ENCODE results near the gene EPS8L3. TPM values are rescaled to one million over a fixed set of nuclear protein-coding genes. Genes with fewer than 3 reads are reported as not detected.

EPS8L3 gene
- total and polyA plus RNA-seq, 2 donors (not counting 3 experiments of a cell fraction or from before 2014, with no cell fraction given): not detected

DNA sequence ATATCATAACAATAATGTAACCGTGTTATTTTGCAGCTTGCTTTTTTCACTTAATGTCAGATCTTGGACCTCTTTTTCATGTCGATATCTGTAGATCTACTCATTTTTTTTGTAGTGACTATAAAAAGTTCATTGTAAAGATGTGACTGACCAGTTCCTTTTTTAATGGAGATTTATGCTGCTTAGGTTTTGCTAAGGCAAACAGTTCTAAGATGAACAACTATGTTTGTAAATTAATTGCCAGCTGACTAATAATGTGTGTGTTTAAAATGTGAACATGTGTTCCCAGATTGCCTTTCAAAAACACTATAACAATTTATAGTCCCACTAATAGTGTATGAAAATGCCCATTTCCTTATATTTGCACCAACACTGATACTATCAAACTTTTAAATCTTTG, 18.1 kb upstream of the EPS8L3 start:
- no peaks in the 10 kb centered on the region for H3K9me3 ChIP-seq (replicated peaks; ENCODE audit: control insufficient read depth, insufficient read depth, low read length)
- intact Hi-C loops (cut with micrococcal nuclease): no loop called here
- peaks cover 13% of the 10 kb centered on the region for H3K4me1 ChIP-seq (ENCODE audit: control insufficient read depth, extremely low read depth, insufficient read depth, low read length)
- no peak overlapping the region for H3K4me3 ChIP-seq (replicated peaks in 1 of 3; ENCODE audit: insufficient read depth in 1 of 3, low read depth in 1 of 3, low read length in 3 of 3)
- ChIA-PET CTCF (interaction anchor here (0.9 to 17.2 kb wide), 8 partner anchors 8 to 249 kb away, joined by 3 to 807 read pairs (median 6); partner anchors contain the start of gene AHCYL1), POLR2A (interaction anchor here (0.7 kb wide), 1 partner anchor 173 kb away, joined by 3 read pairs; no protein-coding TSS in a partner anchor)
- H4K20me1 ChIP-seq (replicated peaks; ENCODE audit: control insufficient read depth, extremely low read depth, insufficient read depth, low read length): no peaks in the 10 kb centered on the region
- dilution Hi-C loops (cut with MboI; ENCODE audit: extremely low pct_ligation_motif_present, low sequenced_read_pairs): loop anchor here (25.0 kb wide), 1 partner anchor 230 kb away; no protein-coding TSS in a partner anchor
- H3K27me3 ChIP-seq (ENCODE audit: control insufficient read depth in 2 of 2, insufficient read depth in 2 of 2, low read length in 2 of 2): no peaks in the 10 kb centered on the region
- FAIRE-seq: no peak
- TF ChIP-seq JUN (IDR thresholded peaks at IDR 0.05; ENCODE audit: borderline replicate concordance, insufficient read depth, insufficient read length, low read depth) (no peak), MYC (IDR thresholded peaks at IDR 0.05; ENCODE audit: low read depth, low read length) (no peak), GATA2 (IDR thresholded peaks at IDR 0.05; ENCODE audit: insufficient read depth, insufficient read length, low read depth, low read length) (no peak), POLR2A (IDR thresholded peaks at IDR 0.05; ENCODE audit: low read depth, low read length) (no peak)
- no peak overlapping the region for H3K9ac ChIP-seq (replicated peaks; ENCODE audit: extremely low read depth, insufficient read depth, low read length)
- no peaks in the 10 kb centered on the region for H3K9me1 ChIP-seq (replicated peaks; ENCODE audit: control insufficient read depth, extremely low read depth, insufficient read depth, low read length)
- no peaks in the 10 kb centered on the region for H3K36me3 ChIP-seq (ENCODE audit: control insufficient read depth in 2 of 2, extremely low read depth in 1 of 2, insufficient read depth in 2 of 2, low read length in 2 of 2)
- H3K27ac ChIP-seq (ENCODE audit: insufficient read depth, low read depth, low read length): no peak overlapping the region
- BruUV-seq (replicated peaks): no TSS peak
- H3K79me2 ChIP-seq (ENCODE audit: control insufficient read depth, insufficient read depth, low read length): no peaks in the 10 kb centered on the region
- DNase-seq (ENCODE audit: low read depth, low spot score): no peak
- H3K4me2 ChIP-seq (ENCODE audit: insufficient read depth, low read length): no peak overlapping the region
- no peak overlapping the region for H2AFZ ChIP-seq (ENCODE audit: low read depth, low read length)

DNA sequence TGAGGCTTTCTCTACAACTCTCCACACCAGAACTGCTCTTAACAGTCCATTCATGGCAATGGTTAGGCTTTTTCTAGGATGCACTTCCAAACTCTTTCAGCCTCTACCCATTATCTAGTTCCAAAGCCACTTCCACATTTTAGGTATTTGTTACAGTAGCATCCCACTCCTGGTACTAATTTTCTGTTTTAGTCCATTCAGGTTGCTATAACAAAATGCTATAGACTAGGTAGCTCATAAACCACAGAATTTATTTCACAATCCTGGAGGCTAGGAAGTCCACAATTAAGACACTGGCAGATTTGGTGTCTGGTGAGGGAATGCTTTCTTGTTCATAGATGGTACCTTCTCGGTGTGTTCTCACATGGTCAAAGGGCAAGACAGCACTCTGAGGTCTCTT, 17.3 kb upstream of the EPS8L3 start:
- DNase-seq (ENCODE audit: low read depth, low spot score): no peak
- POLR2A ChIA-PET: no interaction called here
- H4K20me1 ChIP-seq (replicated peaks; ENCODE audit: control insufficient read depth, extremely low read depth, insufficient read depth, low read length): no peaks in the 10 kb centered on the region
- H3K4me1 ChIP-seq (ENCODE audit: control insufficient read depth, extremely low read depth, insufficient read depth, low read length): peaks cover 13% of the 10 kb centered on the region
- dilution Hi-C loops (cut with MboI; ENCODE audit: extremely low pct_ligation_motif_present, low sequenced_read_pairs): loop anchor here (25.0 kb wide), 1 partner anchor 231 kb away; no protein-coding TSS in a partner anchor
- H3K4me3 ChIP-seq (replicated peaks in 1 of 3; ENCODE audit: insufficient read depth in 1 of 3, low read depth in 1 of 3, low read length in 3 of 3): no peak overlapping the region
- no peak overlapping the region for H3K4me2 ChIP-seq (ENCODE audit: insufficient read depth, low read length)
- no peak overlapping the region for H3K9ac ChIP-seq (replicated peaks; ENCODE audit: extremely low read depth, insufficient read depth, low read length)
- no peak for FAIRE-seq
- no peaks in the 10 kb centered on the region for H3K9me3 ChIP-seq (replicated peaks; ENCODE audit: control insufficient read depth, insufficient read depth, low read length)
- no TSS peak for BruUV-seq (replicated peaks)
- H3K9me1 ChIP-seq (replicated peaks; ENCODE audit: control insufficient read depth, extremely low read depth, insufficient read depth, low read length): no peaks in the 10 kb centered on the region
- intact Hi-C loops (cut with micrococcal nuclease): no loop called here
- H3K79me2 ChIP-seq (ENCODE audit: control insufficient read depth, insufficient read depth, low read length): no peaks in the 10 kb centered on the region
- no peak overlapping the region for H3K27ac ChIP-seq (ENCODE audit: insufficient read depth, low read depth, low read length)
- TF ChIP-seq, protein P1, sequence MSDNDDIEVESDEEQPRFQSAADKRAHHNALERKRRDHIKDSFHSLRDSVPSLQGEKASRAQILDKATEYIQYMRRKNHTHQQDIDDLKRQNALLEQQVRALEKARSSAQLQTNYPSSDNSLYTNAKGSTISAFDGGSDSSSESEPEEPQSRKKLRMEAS (IDR thresholded peaks at IDR 0.05; ENCODE audit: insufficient read depth, insufficient read length): no peak
- H3K27me3 ChIP-seq (ENCODE audit: control insufficient read depth in 2 of 2, insufficient read depth in 2 of 2, low read length in 2 of 2): peaks cover 0 to 1% of the 10 kb centered on the region in 2 experiments
- no peaks in the 10 kb centered on the region for H3K36me3 ChIP-seq (ENCODE audit: control insufficient read depth in 2 of 2, extremely low read depth in 1 of 2, insufficient read depth in 2 of 2, low read length in 2 of 2)
- H2AFZ ChIP-seq (ENCODE audit: low read depth, low read length): no peak overlapping the region
- CTCF ChIA-PET: interaction anchor here (1.6 to 17.2 kb wide), 4 partner anchors 10 to 248 kb away, joined by 4 to 807 read pairs (median 20); partner anchors contain the start of gene AHCYL1

All from endothelial cell of umbilical vein (primary cell).